Left lobe of liver (tissue), 2 donors: ENCODE measurements around the gene MOGAT1. TPM values are rescaled to one million over a fixed set of nuclear protein-coding genes. Genes with fewer than 3 reads are reported as not detected.

Source experiments
- ATAC-seq: fragments of 200-7000 bp; cut with Tn5 transposase; one replicate; pipeline ENCODE4 v1.9.1; 2020; ENCODE audit warnings: mild to moderate bottlenecking, moderate library complexity
- DNase-seq: peaks from one replicate; pipeline ENCODE4 v3.0.0-alpha.2; 2020; ENCODE audit warnings: low spot score
- total RNA-seq: library from RNA; stranded (reverse); gene quantifications from one replicate; pipeline ENCODE4 v1.2.1, GENCODE V29; 2021
- donor health status: DM: no; HTN: no; CAD: no; lungs with moderate emphysema.
- donor health status: DM: no; HTN: yes; CAD: no.

MOGAT1 gene, protein sequence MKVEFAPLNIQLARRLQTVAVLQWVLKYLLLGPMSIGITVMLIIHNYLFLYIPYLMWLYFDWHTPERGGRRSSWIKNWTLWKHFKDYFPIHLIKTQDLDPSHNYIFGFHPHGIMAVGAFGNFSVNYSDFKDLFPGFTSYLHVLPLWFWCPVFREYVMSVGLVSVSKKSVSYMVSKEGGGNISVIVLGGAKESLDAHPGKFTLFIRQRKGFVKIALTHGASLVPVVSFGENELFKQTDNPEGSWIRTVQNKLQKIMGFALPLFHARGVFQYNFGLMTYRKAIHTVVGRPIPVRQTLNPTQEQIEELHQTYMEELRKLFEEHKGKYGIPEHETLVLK
- total RNA-seq: 10.2 TPM

DNA sequence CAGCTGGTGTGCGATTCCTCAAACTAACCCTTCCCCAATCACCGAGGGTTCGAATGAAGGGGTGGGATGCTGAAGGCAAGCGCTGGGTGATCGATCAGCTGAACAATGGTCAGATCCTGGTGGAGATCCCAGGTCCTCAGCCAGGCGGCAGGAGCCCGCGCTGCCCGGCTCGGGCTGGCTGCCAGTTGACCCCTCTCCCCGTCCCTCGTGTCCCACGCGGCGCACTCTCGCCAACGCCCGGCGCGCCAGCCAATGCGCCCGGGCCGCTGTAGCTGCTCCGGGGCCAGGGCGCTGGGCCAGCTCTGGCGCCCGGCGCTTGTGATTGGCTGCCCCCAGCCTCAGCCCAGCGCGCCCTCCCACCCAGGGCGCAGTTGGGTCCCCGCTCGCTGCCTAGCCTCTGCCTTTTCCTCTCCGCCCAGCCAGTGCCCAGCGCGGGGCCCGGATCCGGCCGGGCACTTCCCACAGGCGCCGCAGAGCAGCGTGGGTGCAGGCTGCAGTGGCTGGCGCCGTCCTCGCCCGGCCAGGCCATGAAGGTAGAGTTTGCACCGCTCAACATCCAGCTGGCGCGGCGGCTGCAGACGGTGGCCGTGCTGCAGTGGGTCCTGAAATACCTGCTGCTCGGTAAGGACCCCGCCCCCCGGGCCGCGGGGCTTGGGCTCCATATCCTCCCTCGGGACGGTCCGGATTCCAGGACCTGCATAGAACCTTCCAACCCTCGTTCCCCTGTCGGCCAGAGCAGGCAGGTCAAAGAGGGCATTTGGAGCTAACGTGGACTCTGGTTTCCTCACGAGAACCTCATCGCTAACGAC, at the start of gene MOGAT1:
Gene MOGAT1, plus strand, starts transcription at position 400 of the 809 bp plus-strand sequence. Its CDS starts 128 bp downstream, at position 528.
- peak; percentile 96 for DNase-seq
- peak; percentile 90 for ATAC-seq

- DNase-seq: no peak
These were observed 49.6 kb upstream of the MOGAT1 start for GRCh38 chr2:222621893-222622292.

GRCh38 chr2:222622910-222623309, 48.5 kb upstream of the MOGAT1 start:
- DNase-seq (no peak), ATAC-seq (no peak)

More at GRCh38 chr2:222621893-222622292, 49.6 kb upstream of the MOGAT1 start:
- no peak for ATAC-seq

DNA sequence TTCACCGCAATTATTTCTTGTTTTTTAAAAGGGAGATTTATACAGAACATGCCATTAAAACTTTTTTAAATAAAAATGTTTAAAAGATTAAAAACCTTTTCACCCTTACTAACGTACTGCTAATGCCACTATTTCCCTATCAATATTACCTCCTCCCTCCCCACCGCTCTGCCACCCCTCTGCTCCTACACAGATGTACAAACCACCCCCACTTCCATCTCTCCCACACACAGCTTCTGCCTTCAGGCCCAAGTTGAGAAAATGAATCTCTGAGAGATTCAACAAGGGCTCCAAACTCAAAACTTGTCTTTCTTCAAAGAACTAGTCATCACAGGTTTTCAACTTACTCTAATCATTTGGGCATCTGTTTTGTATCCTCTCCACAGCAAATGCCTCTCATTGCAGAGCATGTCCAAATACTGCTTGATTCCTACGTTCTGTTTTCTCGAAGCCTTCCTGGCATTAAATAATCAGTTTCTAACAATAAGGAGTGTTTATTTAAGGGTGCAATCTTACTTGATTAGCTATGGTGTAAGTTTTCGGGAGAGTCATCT, 47.6 kb upstream of the MOGAT1 start:
- DNase-seq: no peak
- no peak for ATAC-seq

DNA sequence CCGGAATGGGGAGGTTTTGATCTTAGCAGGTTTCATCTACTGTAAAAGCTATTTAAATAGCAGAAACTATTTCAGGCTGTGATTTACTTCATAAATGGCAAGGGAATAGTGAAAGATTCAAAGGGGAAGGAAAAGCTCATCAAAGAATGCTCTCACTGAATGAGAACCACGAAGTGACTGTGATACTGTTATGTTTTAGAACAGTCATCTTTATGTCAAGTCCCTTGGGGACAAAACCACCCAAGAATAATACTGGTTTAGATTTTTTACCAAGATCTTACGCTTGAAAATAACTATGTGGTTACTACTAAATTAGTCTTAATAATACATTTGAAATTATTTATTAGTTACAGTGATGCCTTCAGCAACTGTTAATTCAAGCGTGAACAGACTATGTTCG, 43.7 kb upstream of the MOGAT1 start:
- ATAC-seq: no peak
- DNase-seq: no peak

- no peak for DNase-seq
- ATAC-seq: no peak
These were observed 36.2 kb upstream of the MOGAT1 start for GRCh38 chr2:222635295-222635694.

- DNase-seq: no peak
- no peak for ATAC-seq
These were observed 34.4 kb upstream of the MOGAT1 start for GRCh38 chr2:222637067-222637466.

DNA sequence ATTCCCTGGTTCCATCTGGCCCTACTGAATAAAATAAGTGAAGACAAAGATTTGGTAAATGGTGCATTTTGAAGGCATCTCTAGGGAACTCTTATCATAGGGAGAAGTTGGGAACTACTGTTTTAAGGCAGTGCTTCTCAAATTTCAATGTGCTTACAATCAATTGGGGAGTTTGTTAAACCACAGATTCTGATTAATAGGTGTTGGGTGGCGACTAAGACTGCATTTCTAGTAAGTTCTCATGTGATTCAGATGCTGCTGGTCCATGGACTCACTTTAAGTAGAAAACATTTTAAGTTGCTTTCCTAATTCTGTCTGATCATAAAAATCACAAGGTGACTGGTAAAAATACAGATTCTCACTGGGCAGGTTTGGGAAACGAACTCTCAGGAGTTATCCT, 30.1 kb upstream of the MOGAT1 start:
- ATAC-seq (no peak), DNase-seq (no peak)

DNA sequence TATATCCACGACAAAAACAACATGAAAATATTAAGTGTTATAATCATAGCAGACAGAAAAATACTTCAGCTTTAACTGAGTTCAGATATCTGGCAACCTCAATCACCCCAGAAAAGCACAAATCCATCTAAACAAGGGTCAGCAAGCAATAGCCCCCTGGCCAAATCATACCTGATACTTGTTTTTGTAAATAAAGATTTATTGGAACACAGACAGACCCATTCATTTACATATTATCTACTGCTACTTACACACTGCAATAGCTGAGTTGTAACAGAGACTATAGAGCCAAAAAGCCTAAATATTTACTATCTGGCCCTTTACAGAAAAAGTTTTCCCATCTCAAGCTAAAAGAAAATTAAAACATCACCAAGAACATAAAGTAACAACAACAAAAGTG, 28.3 kb upstream of the MOGAT1 start:
- DNase-seq (no peak), ATAC-seq (no peak)

DNA sequence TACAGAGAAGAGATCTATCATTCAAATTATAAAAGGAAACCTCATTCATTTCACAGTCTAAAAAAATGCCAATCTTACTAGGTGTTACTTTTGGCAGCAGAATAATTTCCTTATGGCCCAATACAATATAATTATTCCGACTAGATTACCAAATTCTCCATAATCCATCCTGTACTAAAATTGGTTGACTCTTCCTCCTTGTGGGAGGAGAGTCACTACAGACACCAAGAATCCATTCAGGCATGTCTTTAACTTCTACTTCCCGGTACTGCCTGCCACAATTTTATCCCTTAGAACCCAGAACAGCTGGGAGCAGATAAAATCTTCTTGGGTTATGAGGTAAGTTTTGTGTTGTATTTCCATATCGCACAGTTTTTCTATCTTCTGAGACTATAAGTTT, 25.4 kb upstream of the MOGAT1 start:
- ATAC-seq (no peak), DNase-seq (no peak)

- no peak for ATAC-seq
- no peak for DNase-seq
These were observed 21.7 kb upstream of the MOGAT1 start for GRCh38 chr2:222649801-222650200.

DNA sequence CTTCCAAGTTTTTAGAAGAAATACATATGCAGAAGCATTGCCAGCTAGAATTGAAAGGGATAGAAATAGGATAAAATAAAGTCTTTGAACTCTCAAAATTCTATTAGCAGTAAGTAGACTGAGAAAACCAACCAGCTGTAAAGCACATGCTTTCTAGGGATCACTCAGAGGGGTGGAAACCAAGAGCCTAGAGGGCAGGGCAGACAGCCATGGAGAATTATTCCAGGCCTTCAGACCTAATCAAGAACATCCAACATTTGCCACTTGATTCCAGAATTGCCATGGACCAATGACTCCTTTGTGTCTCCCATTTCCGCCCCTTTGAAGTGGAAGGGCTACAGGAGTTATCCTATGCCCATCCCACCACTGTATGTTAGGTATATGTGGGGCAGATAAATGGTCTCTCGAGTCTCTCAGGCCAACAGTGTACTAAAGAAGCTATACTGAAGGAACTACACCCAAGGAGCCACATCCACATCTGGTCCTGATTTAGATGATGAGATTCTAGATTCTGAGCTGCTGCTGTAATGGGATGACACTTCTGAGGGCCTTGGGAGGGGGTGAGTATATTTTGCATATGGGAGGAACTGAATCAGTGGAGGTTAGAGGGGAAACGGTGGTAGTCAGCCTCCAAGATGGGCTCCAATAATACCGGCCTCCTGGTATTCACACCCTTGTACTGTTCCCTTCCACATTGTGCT, 19.6 kb upstream of the MOGAT1 start:
- no peak for ATAC-seq

GRCh38 chr2:222652491-222653255, 18.8 kb upstream of the MOGAT1 start:
- DNase-seq: no peak
- ATAC-seq: no peak

More for the DNA sequence above, 19.6 kb upstream of the MOGAT1 start:
- DNase-seq: no peak

- no peak for ATAC-seq
- DNase-seq: no peak
These were observed 18.2 kb upstream of the MOGAT1 start for GRCh38 chr2:222653280-222653679.

- DNase-seq (peak; percentile 95), ATAC-seq (peak; percentile 97)
These were observed 15.5 kb upstream of the MOGAT1 start, which contains the start of gene FARSB for GRCh38 chr2:222655787-222656525. FARSB (minus strand) TSS chr2:222656092; CDS start chr2:222656073, 19 bp downstream.

- no peak for DNase-seq
- ATAC-seq: peak; percentile 3
These were observed 14.7 kb upstream of the MOGAT1 start for GRCh38 chr2:222656526-222657446.

DNA sequence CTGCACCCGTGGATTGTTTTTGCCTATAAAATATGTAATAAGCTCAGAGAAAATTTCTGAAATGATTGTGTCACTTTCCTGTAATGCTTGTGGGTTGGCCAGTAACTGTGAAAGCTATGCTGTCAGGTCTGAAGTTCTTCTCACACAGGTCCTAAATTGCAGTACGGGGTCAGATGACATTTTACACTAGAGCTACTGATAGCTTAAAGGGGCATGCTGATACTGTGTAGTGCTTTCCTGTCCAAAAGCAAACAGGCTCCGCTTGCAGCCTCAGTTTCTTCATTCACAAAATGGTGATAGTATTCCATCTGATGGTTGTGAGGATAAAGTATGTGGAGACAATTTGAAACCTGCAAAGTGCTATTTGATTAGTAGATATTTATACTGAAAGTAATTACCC, 8.0 kb upstream of the MOGAT1 start:
- no peak for ATAC-seq
- DNase-seq: no peak

DNA sequence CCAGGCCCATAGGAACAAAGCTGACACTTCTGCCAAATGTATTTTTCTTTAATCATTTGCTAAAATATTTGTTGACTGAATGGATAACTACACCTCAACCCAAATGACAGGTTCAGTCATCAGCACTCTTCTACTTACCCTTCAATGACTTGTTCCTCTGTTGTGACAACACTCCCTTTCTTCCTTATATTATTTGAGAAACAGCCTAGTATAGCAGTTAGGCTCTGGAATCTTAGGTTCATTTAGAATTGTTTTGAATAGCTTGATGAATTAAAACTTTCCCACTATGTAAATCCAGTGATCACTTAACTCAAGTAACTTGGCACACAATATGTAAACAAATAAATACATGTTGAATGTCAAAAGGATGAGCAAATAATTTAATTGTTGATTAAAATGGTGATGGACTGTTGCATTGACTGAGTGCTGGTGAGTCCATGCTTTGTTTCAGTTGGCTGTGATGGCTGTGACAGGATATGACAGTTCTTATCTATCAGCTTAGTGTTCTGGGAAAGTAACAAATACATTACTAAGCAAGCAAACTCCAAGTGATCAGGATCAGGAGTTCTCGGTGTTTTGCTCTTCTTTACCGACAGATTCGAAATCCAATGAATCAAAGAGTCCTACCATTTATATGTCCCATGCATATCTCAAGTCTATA, 2.8 kb upstream of the MOGAT1 start:
- DNase-seq (no peak), ATAC-seq (no peak)
